GM18520 (cell line): ENCODE measurements around the gene PSAP.

Experiments
- ATAC-seq: cut with Tn5 transposase; IDR thresholded peaks from one replicate; pipeline ENCODE4 v1.9.1; 2021; ENCODE audit not compliant: unreplicated experiment

The PSAP gene

GRCh38 chr10:71788954-71789353 is 62.1 kb downstream of the PSAP start:
- no peak for ATAC-seq

- ATAC-seq, result no peak
These were observed 66.3 kb downstream of the PSAP start for GRCh38 chr10:71784679-71785272.

- no peak for ATAC-seq
These were observed 67.0 kb downstream of the PSAP start for GRCh38 chr10:71783917-71784678.

DNA sequence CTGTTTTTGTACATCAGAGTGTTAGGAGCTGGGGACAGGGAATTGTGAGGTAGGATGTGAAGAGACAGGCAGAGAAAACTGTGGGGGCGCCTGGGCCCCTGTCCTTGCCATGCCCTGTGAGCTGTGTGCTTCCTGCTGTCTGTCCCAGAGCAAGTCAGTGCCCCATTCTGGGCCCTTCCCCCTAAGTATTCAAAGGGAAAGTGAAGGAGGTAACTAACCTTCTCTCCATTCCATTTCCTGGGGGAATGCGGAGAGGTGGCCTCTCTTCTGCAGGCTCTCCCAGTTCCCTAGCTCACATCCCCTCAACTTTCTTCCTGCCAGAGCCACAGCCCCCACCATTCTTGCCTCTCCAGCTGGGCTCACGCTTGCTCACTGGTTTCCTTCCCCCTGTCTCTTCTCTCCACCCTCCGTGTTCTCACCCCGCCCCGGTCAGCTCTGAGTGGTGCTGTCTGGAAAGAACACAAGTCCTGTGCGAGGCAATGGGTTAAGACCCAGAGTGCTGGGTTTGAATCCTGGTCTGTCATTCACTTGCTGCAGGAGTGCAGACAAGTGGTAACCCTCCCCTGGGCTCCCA is 68.0 kb downstream of the PSAP start:
- ATAC-seq, result no peak

GRCh38 chr10:71782221-71782916 is 68.7 kb downstream of the PSAP start:
- no peak for ATAC-seq

- ATAC-seq, result no peak
These were observed 70.3 kb downstream of the PSAP start for GRCh38 chr10:71780719-71781118.

DNA sequence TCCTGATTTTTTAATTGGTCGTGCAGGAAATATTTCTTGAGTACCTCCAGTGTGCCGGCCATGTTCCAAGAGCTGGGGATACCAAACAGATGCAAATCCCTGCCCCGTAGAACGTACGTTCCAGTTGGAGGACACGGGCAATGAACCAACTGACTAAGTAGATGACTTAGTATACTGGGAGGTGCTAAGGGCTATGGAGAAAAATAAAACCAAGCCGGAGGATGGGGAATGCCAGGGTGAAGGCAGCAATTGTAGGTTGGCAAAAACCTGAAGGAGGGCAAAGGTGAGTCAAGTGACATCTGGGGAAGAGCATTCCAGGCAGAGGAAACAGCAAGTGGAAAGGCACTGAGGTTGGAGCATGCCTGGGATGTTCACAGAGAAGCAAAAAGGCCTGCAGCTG is 70.9 kb downstream of the PSAP start:
- ATAC-seq, result no peak

GRCh38 chr10:71779641-71780040 is 71.4 kb downstream of the PSAP start:
- ATAC-seq, result no peak

DNA sequence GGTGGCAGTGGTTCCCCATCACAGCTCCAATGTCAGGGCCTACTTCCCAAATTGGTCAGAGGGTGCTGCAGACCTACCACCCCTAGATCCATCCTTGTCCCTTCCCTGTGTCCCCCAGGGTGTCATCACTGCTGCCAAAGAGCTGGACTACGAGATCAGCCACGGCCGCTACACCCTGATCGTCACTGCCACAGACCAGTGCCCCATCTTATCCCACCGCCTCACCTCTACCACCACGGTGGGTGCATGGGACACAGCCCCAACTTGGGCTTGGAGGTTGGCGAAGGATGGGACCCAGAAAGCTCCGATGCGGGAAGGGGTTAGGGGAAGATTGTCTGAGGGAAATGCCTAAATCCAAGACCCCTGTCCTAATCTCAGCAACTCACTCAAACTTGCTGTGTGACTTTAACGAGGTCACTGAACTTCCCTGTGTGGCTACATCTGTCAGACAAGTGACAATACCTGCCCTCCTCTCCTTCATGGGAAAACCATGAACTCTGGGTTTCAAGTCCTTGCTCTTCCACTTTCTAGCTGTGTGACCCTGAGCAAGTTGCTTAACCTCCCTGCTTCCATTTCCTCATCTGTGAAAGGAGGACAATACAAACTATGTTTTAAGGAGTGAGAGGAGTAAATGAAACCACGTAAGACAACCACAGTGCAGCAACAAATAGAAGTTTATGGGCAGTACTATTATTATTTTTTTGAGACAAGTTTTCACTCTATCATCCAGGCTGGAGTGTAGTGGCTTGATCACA is 72.8 kb downstream of the PSAP start:
- no peak for ATAC-seq

DNA sequence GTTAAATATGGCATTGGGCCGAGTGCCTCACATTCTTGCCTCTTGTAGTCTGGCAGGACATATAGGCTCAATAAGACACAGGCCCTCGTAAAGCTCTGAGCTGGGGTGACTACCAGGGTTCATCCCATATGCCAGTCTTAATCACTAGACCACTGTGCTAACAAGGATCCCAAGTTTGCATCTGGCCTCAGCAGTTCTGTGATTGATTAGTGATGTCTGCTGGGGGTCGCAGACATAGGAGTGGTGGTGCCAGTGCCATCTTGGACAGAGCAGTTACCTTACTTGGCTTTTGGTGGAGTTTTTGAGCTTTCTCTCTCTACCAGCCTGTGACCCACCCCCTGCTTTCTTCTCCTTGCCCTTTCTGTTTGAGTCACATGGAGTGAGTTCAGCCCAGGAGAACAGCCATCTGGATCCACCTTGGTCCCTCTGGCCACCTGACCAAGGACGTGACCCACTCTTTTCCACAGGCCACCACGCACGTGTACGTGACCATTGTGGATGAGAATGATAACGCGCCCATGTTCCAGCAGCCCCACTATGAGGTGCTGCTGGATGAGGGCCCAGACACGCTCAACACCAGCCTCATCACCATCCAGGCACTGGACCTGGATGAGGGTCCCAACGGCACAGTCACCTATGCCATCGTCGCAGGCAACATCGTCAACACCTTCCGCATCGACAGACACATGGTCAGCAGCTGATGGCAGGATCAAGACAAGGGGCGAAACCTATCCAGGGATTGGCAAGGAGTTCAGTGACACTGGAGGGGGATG is 73.7 kb downstream of the PSAP start:
- ATAC-seq, result no peak

DNA sequence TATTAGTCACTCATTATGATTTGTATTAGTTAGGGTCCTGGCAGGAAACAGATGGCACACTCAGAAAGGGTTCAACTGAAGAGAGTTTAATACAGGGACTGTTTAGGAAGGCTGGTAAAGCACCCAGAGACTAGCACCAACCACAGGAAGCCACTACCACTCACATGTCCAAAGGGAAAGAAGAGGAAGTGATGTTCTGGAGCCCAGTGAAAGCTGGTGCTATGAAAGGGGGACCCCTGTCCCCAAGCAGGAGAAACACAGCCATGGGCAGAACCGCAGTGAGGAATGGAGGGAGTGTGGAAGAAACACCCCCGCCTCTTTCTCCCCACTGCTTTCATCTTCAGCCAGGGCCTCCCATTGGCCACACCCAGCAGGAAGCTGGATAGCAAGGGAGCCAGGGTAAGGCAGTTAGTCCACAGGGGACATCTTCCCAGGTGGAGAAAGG is 74.5 kb downstream of the PSAP start:
- no peak for ATAC-seq

- ATAC-seq, result no peak
These were observed 75.9 kb downstream of the PSAP start for GRCh38 chr10:71774916-71775702.

GRCh38 chr10:71773221-71773971 is 77.7 kb downstream of the PSAP start, which contains the start of gene VSIR:
TSS of gene VSIR (minus strand) at chr10:71773520. CDS start at chr10:71773439, 81 bp downstream.
- peak; percentile 41 for ATAC-seq

- no peak for ATAC-seq
These were observed 78.2 kb downstream of the PSAP start for GRCh38 chr10:71772832-71773220.

GRCh38 chr10:71771821-71772617 is 79.0 kb downstream of the PSAP start:
- no peak for ATAC-seq

DNA sequence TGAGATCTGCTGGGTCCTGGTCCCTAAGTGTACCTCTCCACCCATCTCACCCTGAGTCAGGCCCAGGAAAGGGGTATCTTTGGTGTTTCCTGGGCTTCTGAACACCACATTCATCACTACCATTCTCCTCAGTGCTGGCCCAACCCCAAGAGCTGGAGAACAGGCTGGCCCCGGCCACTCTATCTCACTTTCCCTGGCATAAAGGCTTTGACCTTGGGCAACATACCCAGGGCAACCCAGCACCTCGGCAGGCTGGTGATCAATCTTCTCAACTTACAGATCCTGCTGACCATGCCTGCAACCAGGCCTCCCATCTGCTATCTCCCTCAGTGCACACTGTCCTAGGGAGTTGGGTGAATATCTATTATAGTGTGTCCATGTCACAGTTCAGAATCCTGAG is 79.8 kb downstream of the PSAP start:
- ATAC-seq, result no peak

DNA sequence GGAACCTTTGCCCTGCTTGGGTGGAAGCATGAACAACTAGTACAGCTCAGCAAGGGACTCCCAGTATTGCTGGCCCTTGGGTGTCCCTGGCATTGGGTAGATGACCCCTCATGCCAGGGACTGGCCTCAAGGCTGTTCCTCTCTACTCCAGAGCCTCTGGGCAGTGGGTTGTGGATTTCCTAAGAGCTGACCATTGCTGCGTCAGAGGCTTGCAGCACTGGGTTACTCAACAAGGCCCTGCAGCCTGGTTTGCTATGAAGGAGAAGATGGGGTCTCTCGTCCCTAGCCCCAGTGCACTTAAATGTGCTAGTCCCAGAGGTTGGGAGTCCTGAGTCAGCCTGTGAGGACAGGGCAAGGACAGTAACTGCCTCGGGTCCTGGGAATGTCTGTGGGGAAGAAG is 80.3 kb downstream of the PSAP start:
- ATAC-seq, result no peak

DNA sequence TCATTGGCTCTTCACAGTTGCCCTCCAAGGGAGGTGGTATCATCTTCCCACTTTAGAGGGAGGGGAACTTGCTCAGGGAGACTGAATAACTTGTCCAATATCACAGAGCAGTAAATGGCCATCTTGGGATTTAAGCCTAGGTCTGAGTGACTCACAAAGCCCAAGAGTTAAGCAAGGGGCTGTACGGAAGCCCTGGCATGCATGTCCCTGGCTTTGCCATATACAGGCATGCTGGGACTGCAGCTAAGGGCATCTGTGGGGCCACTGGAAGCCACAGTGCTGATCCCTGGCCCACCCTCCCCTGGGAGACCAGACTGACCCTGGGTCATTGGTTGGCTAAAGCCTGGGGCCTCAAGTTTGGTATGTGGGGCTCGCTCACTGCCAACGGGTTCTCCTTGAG is 80.8 kb downstream of the PSAP start:
- no peak for ATAC-seq
